DMS114 treated with DMSO at 0.1 percent for 48 hours (cell line): ENCODE data around the gene MYO1F.

Experiments used
- DNase-seq: peaks from one replicate; lab custom pipeline; 2025; ENCODE audit not compliant: unreplicated experiment; lab: John Stamatoyannopoulos, UW

MYO1F gene

DNA sequence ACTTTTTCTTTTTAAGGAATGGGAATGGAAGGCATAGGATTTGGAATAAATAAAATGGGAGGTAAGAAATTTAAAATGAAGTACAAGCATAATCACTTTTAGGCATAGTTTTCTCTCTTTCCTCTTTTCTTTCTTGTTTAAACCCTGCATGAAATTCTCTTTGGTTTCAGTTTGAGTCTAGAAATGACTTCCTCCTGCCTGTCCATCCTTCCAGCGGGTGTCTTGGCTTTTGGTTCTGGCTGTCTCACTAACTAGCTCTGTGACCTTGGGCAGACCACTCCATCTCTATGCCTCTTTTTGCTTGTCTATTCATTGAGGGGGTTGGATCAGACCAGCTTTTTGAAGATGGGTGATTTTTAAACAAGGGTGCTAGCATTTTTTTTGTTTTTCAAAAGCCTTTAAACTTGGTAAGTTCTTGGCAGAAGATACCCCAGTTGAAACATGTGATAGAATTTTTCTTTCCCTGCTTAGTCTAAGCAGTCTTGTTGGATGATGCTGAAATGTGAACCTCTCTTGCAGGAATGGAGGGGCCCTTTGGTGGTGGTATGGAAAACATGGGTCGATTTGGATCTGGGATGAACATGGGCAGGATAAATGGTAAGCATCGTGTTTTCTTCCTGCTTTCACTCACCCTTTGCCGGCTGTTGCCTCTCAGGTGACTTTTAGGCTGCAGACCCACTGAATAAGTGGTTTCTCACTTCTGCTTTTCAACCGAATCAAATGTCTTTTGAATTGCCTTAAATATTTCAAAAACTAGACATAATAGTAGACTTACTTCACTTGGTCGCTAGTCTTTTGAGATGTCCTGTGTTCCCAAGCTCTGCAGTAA is 103.4 kb downstream of the MYO1F start:
- no peak for DNase-seq
